ENCODE data around the gene ARHGAP4. TPM values are rescaled to one million over a fixed set of nuclear protein-coding genes. Genes with fewer than 3 reads are reported as not detected.

ARHGAP4 gene
- 2.8 to 3.7 TPM (median 3.1 TPM) in 3 replicates for total RNA-seq
- long read RNA-seq, partial matches to known transcripts: 0 of 5 reads
- long read RNA-seq, other reads (novel, unspliced or antisense): 5 of 5 reads

DNA sequence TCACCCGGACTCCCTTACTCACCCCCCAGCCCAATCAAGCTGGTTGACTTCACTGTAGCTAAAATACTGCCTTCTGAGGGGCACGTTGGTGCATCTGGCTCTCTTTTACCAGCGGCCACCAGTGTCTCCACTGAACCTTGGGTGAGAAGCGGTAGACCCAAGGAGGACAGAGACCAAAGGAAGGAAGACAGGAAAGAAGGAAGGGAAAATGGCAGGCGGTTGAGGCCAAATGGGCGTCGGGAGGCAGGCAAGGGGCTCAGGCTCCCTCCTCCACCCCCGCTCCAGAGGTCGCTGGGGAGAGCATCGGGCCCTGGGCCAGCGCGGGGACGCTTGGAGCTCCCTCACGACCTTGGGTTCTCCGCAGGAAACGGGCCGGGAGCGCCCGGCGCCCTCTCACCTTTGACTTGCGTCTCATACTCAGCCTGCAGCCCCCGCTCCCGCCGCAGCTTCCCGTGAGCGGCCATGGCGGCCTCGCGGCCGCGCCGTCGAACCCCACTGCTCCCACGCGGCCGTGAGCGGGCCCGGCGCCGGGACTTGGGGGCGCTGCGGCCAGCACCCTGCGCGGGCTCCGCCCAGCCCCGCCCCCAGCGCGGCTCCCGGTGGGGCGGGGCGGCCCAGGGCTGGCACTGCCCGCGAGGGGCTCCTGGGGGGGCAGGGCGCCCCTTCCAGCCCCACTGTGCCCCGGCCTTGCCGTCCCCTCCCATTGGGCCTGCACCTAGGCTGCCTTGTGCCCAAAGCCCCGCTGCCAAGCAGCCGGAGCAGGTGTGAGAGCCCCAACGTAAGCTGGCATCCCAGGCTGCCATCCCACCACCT lies at the start of gene ARHGAP4:
Gene ARHGAP4 (minus strand): TSS at position 526 of the 813 bp plus-strand sequence. CDS start 62 bp downstream, at position 464.
- Mint-ChIP-seq H3K9me3 (ENCODE audit: low read depth) (no peaks in the 10 kb centered on the region), H3K4me3 (ENCODE audit: unreplicated experiment) (peak within 1 kb of the TSS; percentile 77), H3K27me3 (ENCODE audit: low read depth) (no peaks in the 10 kb centered on the region), H3K36me3 (ENCODE audit: low read depth) (no peaks in the 10 kb centered on the region), H3K27ac (ENCODE audit: unreplicated experiment) (peak within 1 kb of the TSS; percentile 54), H3K4me1 (ENCODE audit: low read depth) (peaks cover 24% of the 10 kb centered on the region)
- TF ChIP-seq, protein P1, sequence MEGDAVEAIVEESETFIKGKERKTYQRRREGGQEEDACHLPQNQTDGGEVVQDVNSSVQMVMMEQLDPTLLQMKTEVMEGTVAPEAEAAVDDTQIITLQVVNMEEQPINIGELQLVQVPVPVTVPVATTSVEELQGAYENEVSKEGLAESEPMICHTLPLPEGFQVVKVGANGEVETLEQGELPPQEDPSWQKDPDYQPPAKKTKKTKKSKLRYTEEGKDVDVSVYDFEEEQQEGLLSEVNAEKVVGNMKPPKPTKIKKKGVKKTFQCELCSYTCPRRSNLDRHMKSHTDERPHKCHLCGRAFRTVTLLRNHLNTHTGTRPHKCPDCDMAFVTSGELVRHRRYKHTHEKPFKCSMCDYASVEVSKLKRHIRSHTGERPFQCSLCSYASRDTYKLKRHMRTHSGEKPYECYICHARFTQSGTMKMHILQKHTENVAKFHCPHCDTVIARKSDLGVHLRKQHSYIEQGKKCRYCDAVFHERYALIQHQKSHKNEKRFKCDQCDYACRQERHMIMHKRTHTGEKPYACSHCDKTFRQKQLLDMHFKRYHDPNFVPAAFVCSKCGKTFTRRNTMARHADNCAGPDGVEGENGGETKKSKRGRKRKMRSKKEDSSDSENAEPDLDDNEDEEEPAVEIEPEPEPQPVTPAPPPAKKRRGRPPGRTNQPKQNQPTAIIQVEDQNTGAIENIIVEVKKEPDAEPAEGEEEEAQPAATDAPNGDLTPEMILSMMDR (IDR thresholded peaks at IDR 0.05): no peak
- DNase-seq (ENCODE audit: low spot score): no peak

DNA sequence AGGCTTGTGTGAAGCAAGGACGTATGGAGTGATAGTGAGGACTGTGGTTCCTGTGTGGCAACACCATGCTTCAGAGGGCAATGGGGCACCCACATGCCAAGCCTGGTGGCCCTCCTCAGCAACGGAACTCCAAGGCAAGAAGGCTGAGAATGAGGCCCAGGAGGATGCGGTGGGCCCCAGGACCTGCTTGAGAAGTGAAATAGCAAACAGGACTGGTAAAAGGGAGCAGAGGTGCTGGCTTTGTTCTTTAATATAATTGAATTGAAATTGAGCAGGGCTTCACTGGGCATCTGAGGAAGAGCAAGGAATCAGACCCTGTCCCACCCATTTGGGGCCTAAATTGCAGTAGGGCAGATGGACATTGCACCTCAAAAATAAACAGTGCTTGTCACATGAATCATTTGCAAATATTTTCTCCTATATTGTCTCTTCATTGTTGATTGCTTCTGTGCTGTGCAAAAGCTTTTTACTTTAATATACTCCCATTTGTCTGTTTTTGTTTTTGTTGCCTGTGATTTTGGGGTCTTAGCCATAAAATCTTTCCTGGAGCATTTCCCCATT lies 48.7 kb upstream of the ARHGAP4 start:
- TF ChIP-seq, protein P1 (IDR thresholded peaks at IDR 0.05): no peak
- H3K9me3 Mint-ChIP-seq (ENCODE audit: low read depth): no peaks in the 10 kb centered on the region
- DNase-seq (ENCODE audit: low spot score): no peak
- H3K4me1 Mint-ChIP-seq (ENCODE audit: low read depth): peaks cover 22% of the 10 kb centered on the region
- no peaks in the 10 kb centered on the region for H3K27me3 Mint-ChIP-seq (ENCODE audit: low read depth)
- H3K4me3 Mint-ChIP-seq (ENCODE audit: unreplicated experiment): no peak overlapping the region
- no peaks in the 10 kb centered on the region for H3K36me3 Mint-ChIP-seq (ENCODE audit: low read depth)
- H3K27ac Mint-ChIP-seq (ENCODE audit: unreplicated experiment): peak overlapping the region; percentile 74

- H3K4me1 Mint-ChIP-seq (ENCODE audit: low read depth): peaks cover 27% of the 10 kb centered on the region
- H3K9me3 Mint-ChIP-seq (ENCODE audit: low read depth): no peaks in the 10 kb centered on the region
- no peaks in the 10 kb centered on the region for H3K36me3 Mint-ChIP-seq (ENCODE audit: low read depth)
- no peaks in the 10 kb centered on the region for H3K27me3 Mint-ChIP-seq (ENCODE audit: low read depth)
- peak overlapping the region; percentile 85 for H3K27ac Mint-ChIP-seq (ENCODE audit: unreplicated experiment)
- peak; percentile 89 for DNase-seq (ENCODE audit: low spot score)
- TF ChIP-seq, protein P1 (IDR thresholded peaks at IDR 0.05): no peak
- peak overlapping the region; percentile 77 for H3K4me3 Mint-ChIP-seq (ENCODE audit: unreplicated experiment)
Observed at GRCh38 chrX:153974003-153974725, 48.1 kb upstream of the ARHGAP4 start.

- H3K27me3 Mint-ChIP-seq (ENCODE audit: low read depth): no peaks in the 10 kb centered on the region
- no peak for DNase-seq (ENCODE audit: low spot score)
Observed at GRCh38 chrX:153973127-153974002, 47.3 kb upstream of the ARHGAP4 start.

More at GRCh38 chrX:153973127-153974002, 47.3 kb upstream of the ARHGAP4 start:
- Mint-ChIP-seq H3K4me1 (ENCODE audit: low read depth) (peaks cover 35% of the 10 kb centered on the region), H3K4me3 (ENCODE audit: unreplicated experiment) (peak overlapping the region; percentile 77), H3K36me3 (ENCODE audit: low read depth) (no peaks in the 10 kb centered on the region), H3K9me3 (ENCODE audit: low read depth) (no peaks in the 10 kb centered on the region), H3K27ac (ENCODE audit: unreplicated experiment) (peak overlapping the region; percentile 85)
- TF ChIP-seq, protein P1 (IDR thresholded peaks at IDR 0.05): no peak

Data from chondrocyte (in vitro differentiated cells).